GM12878 (cell line): Measurements from ENCODE around the gene MASP1. TPM values are rescaled to one million over a fixed set of nuclear protein-coding genes. Genes with fewer than 3 reads are reported as not detected.

ENCODE experiments used
- ATAC-seq: fragments of 200-7000 bp; cut with Tn5 transposase; 3 replicates; pipeline ENCODE4 v1.9.1; 2020; ENCODE audit warnings: mild to moderate bottlenecking, moderate library complexity
- BruUV-seq: library from RNA; stranded (reverse); fragments of 400-500 nt; replicated peaks from 2 replicates; lab custom pipeline; 2021; lab: Mats Ljungman, UMichigan
- CTCF ChIA-PET: fragments of 300-600 bp; sonication (Branson Sonifier 250); formaldehyde crosslinking; extraction: SDS; loops from one replicate; lab custom pipeline; 2021; ENCODE audit warnings: inconsistent platforms; lab: Yijun Ruan, JAX
- POLR2A ChIA-PET: fragments of 350-600 bp; formaldehyde crosslinking; extraction: SDS; loops from one replicate; lab custom pipeline; 2021; ENCODE audit warnings: inconsistent platforms; lab: Charles Lee
- RAD21 ChIA-PET: fragments of 300-600 bp; sonication (Branson Sonifier 250); formaldehyde crosslinking; loops from one replicate; lab custom pipeline; 2023; ENCODE audit warnings: antibody characterized with exemption; ENCODE audit not compliant: unreplicated experiment; lab: Charles Lee
- SMC1A ChIA-PET: fragments of 300-600 bp; sonication (Branson Sonifier 250); formaldehyde crosslinking; loops from one replicate; lab custom pipeline; 2023; ENCODE audit not compliant: unreplicated experiment, uncharacterized antibody; lab: Charles Lee
- DNase-seq: peaks from one replicate; pipeline ENCODE4 v3.0.0-alpha.2; 2011; ENCODE audit warnings: low read depth, low spot score
- FAIRE-seq: peaks from 3 replicates; lab custom pipeline; 2011; peaks lifted over from hg19 to GRCh38; lab: Jason Lieb, UNC
- H2AFZ ChIP-seq: 2 replicates; pipeline ENCODE4 v1.6.0; 2011; ENCODE audit warnings: low read depth, low read length, control low read depth; ENCODE audit not compliant: control insufficient read depth
- H3K27ac ChIP-seq: 2 replicates; pipeline ENCODE4 v1.5.1; 2011; ENCODE audit warnings: control low read depth; ENCODE audit not compliant: control insufficient read depth, insufficient read depth
- H3K27me3 ChIP-seq, 2 experiments: replicated peaks in 1 of 2; 2 replicates each; pipeline versions ENCODE4 v1.6.0 to v1.6.1; 2011; ENCODE audit warnings: low read length in 1 of 2; ENCODE audit not compliant: control insufficient read depth in 2 of 2, insufficient read depth in 2 of 2
- H3K36me3 ChIP-seq, 2 experiments: 2 replicates each; pipeline ENCODE4 v1.5.1; 2011; ENCODE audit warnings: low read length in 1 of 2; ENCODE audit not compliant: control insufficient read depth in 2 of 2, insufficient read depth in 2 of 2
- H3K4me1 ChIP-seq: 2 replicates; pipeline ENCODE4 v1.6.1; 2011; ENCODE audit warnings: mild to moderate bottlenecking, low read length, moderate library complexity, mixed read lengths; ENCODE audit not compliant: control insufficient read depth, insufficient read depth
- H3K4me2 ChIP-seq: 2 replicates; pipeline ENCODE4 v1.6.0; 2011; ENCODE audit warnings: control low read depth; ENCODE audit not compliant: control insufficient read depth, insufficient read depth
- H3K4me3 ChIP-seq: fragments of 200-600 bp; sonication (generic); 2 replicates; pipeline ENCODE4 v1.5.1; 2016
- H3K79me2 ChIP-seq: 2 replicates; pipeline ENCODE4 v1.6.0; 2011; ENCODE audit warnings: low read length; ENCODE audit not compliant: control insufficient read depth, insufficient read depth
- H3K9ac ChIP-seq: 2 replicates; pipeline ENCODE4 v1.8.0; 2011; ENCODE audit warnings: low read length, control low read depth, mixed read lengths; ENCODE audit not compliant: control insufficient read depth, insufficient read depth
- H3K9me3 ChIP-seq: replicated peaks from 3 replicates; pipeline ENCODE4 v1.5.1; 2011; ENCODE audit warnings: mild to moderate bottlenecking, low read length; ENCODE audit not compliant: control insufficient read depth, insufficient read depth
- H4K20me1 ChIP-seq: 2 replicates; pipeline ENCODE4 v1.6.0; 2011; ENCODE audit not compliant: control insufficient read depth, insufficient read depth
- EP300 ChIP-seq, 2 experiments: fragments of 150-350 bp in 1 of 2; IDR thresholded peaks; 2 replicates each; pipeline ENCODE4 v1.6.1; 2011 to 2012; ENCODE audit warnings: low read depth in 2 of 2, low read length in 2 of 2, borderline replicate concordance in 1 of 2, improper control_type of control experiment in 1 of 2, inconsistent platforms in 1 of 2; ENCODE audit not compliant: control insufficient read depth in 1 of 2
- KLF5 ChIP-seq: fragments of 450-650 bp; IDR thresholded peaks from 2 replicates; pipeline ENCODE4 v1.6.1; 2014; ENCODE audit warnings: mild to moderate bottlenecking; ENCODE audit not compliant: partially characterized antibody
- SIX5 ChIP-seq: IDR thresholded peaks from 2 replicates; pipeline ENCODE4 v1.6.1; 2011; ENCODE audit warnings: mild to moderate bottlenecking, low read depth, low read length, moderate library complexity; ENCODE audit not compliant: severe bottlenecking
- SP1 ChIP-seq: IDR thresholded peaks from one replicate; pipeline ENCODE4 v1.6.1; 2011; ENCODE audit warnings: low read depth, low read length
- SUZ12 ChIP-seq: fragments of 200-600 bp; sonication (generic); IDR thresholded peaks from one replicate; pipeline ENCODE4 v1.6.1; 2018; ENCODE audit warnings: antibody characterized with exemption, mild to moderate bottlenecking; ENCODE audit not compliant: unreplicated experiment
- ZNF274 ChIP-seq: IDR thresholded peaks from one replicate; pipeline ENCODE4 v1.8.0; 2011; ENCODE audit not compliant: insufficient read length, insufficient read depth
- WGBS: methylation state at CpG from one replicate; pipeline ENCODE4 v1.1.6; 2016; ENCODE audit warnings: low lambda C conversion rate; ENCODE audit not compliant: insufficient replicate concordance, insufficient coverage; ENCODE audit errors: missing lambda C conversion rate; 5-methylcytosine and 5-hydroxymethylcytosine counted together
- in situ Hi-C: fragments of 300-500 bp; cut with MboI; formaldehyde crosslinking; loops from 9 replicates; pipeline ENCODE4 v1.14.3; 2018; ENCODE audit warnings: mixed read lengths
- intact Hi-C: fragments of 100-400 bp; cut with micrococcal nuclease; formaldehyde crosslinking; loops from one replicate; pipeline ENCODE4 v1.14.2; 2022; ENCODE audit not compliant: unreplicated experiment
- polyA plus RNA-seq, 11 experiments: library from polyadenylated mRNA; depleted of rRNA in 4 of 11; unstranded in 6 of 11; stranded (reverse) in 5 of 11; fragments of >200 nt; fragmentation: Nextera tagmentation in 4 of 11; fragmentation: Illumina TruSeq in 1 of 11; extraction: Ambion mirVana in 4 of 11; extraction: Trizol in 1 of 11; gene quantifications; 1 replicate in 1 of 11; 2 replicates in 10 of 11; pipeline versions ENCODE4 v1.2.1 to v1.2.3, GENCODE V29; 2011 to 2016; ENCODE audit warnings: inconsistent platforms in 2 of 11, missing spikeins in 2 of 11, low read depth in 1 of 11
- total RNA-seq, 4 experiments: library from RNA; depleted of rRNA in 3 of 4; stranded (reverse); fragments of >200 nt in 3 of 4; fragmentation: Illumina TruSeq in 1 of 4; extraction: Trizol in 1 of 4; gene quantifications; 2 replicates each; pipeline versions ENCODE4 v1.2.1 to v1.2.3, GENCODE V29; 2013 to 2021
- TF ChIP-seq, protein P1 (sequence below): fragments of 150-350 bp; IDR thresholded peaks from 2 replicates; pipeline ENCODE4 v1.6.1; 2016; ENCODE audit warnings: low read depth, low read length

MASP1 gene
- total and polyA plus RNA-seq, 10 of the 15 experiments (the other 5 are each of a cell fraction or from before 2014, with no cell fraction given) = 0.05 TPM; not detected in 9

DNA sequence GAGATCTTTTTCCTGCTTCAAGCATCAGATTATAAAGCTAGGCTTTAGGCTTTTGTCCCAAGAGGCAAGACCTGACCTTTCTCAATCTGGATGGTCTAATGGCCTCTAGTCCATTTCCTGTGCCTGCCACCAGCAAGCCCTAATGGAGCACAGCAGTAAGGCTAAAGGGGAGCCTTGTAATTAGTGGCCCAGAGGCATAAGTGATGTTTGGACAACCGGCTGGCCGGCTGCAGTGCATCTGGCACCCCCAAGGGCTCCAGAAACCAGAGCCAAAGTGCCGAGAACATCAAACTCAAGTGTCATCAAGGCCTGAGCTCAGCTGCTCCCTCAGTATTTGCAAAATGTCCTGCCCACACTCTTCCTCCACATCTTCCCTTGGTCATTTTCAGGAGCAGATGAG, 44.8 kb upstream of the MASP1 start:
- no peak overlapping the region for H2AFZ ChIP-seq
- H3K79me2 ChIP-seq = no peaks in the 10 kb centered on the region
- CTCF ChIA-PET = interaction anchor here (0.8 to 3.4 kb wide), 3 partner anchors 18 to 32 kb away, joined by 3 to 21 read pairs (median 3); partner anchors contain the start of gene RTP4
- no peak overlapping the region for H3K4me2 ChIP-seq
- H3K36me3 ChIP-seq = no peaks in the 10 kb centered on the region
- intact Hi-C loops (no loop called here), in situ Hi-C loops (no loop called here)
- H3K9me3 ChIP-seq = no peaks in the 10 kb centered on the region
- SMC1A ChIA-PET = interaction anchor here (0.9 kb wide), 1 partner anchor 17 kb away, joined by 4 read pairs; no protein-coding TSS in a partner anchor
- DNase-seq = no peak
- 30% methylated on average over 3 of the region's 3 CpGs for WGBS
- TF ChIP-seq SIX5 = no peak
- TF ChIP-seq, protein P1, sequence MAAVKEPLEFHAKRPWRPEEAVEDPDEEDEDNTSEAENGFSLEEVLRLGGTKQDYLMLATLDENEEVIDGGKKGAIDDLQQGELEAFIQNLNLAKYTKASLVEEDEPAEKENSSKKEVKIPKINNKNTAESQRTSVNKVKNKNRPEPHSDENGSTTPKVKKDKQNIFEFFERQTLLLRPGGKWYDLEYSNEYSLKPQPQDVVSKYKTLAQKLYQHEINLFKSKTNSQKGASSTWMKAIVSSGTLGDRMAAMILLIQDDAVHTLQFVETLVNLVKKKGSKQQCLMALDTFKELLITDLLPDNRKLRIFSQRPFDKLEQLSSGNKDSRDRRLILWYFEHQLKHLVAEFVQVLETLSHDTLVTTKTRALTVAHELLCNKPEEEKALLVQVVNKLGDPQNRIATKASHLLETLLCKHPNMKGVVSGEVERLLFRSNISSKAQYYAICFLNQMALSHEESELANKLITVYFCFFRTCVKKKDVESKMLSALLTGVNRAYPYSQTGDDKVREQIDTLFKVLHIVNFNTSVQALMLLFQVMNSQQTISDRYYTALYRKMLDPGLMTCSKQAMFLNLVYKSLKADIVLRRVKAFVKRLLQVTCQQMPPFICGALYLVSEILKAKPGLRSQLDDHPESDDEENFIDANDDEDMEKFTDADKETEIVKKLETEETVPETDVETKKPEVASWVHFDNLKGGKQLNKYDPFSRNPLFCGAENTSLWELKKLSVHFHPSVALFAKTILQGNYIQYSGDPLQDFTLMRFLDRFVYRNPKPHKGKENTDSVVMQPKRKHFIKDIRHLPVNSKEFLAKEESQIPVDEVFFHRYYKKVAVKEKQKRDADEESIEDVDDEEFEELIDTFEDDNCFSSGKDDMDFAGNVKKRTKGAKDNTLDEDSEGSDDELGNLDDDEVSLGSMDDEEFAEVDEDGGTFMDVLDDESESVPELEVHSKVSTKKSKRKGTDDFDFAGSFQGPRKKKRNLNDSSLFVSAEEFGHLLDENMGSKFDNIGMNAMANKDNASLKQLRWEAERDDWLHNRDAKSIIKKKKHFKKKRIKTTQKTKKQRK = no peak
- TF ChIP-seq KLF5 = no peak
- TF ChIP-seq SP1 = no peak
- no peak for TF ChIP-seq EP300 (IDR thresholded peaks at IDR 0.05; ENCODE audit: borderline replicate concordance in 1 of 2, control insufficient read depth in 1 of 2, low read depth in 2 of 2, low read length in 2 of 2)
- TF ChIP-seq ZNF274 = no peak
- no peak for TF ChIP-seq SUZ12
- no peak for ATAC-seq
- no TSS peak for BruUV-seq
- H4K20me1 ChIP-seq = no peaks in the 10 kb centered on the region
- H3K27me3 ChIP-seq = peaks cover 0 to 4% of the 10 kb centered on the region in 2 experiments; a peak in 1 of 4 replicates
- POLR2A ChIA-PET = no interaction called here
- no peak overlapping the region for H3K4me3 ChIP-seq
- no peaks in the 10 kb centered on the region for H3K4me1 ChIP-seq
- FAIRE-seq = no peak
- H3K27ac ChIP-seq = no peak overlapping the region
- RAD21 ChIA-PET = no interaction called here
- H3K9ac ChIP-seq = no peak overlapping the region
